Bladder microvascular endothelial cell (primary cell): ENCODE results near the gene MND1. TPM values are rescaled to one million over a fixed set of nuclear protein-coding genes. Genes with fewer than 3 reads are reported as not detected.

ENCODE experiments used
- total RNA-seq: library from RNA; depleted of rRNA; stranded (reverse); fragments of >200 nt; gene quantifications from 2 replicates; pipeline ENCODE4 v1.2.3, GENCODE V29; 2014

Gene MND1
- 3.4 and 6.5 TPM in 2 replicates for total RNA-seq

GRCh38 chr4:153344131-153345011, at the start of gene MND1:
Gene MND1 (plus strand): TSS chr4:153344688. CDS start chr4:153344738, 50 bp downstream.

Other genes with a start within 250 kb of the MND1 start
- gene TRIM2, start 140.2 kb upstream of the MND1 start, total RNA-seq, result 5.7 and 10.4 TPM in 2 replicates
- 6.3 and 24.4 TPM in 2 replicates for gene TMEM131L, start 121.7 kb downstream of the MND1 start, total RNA-seq